MM.1S (cell line): Measurements from ENCODE around the gene TPD52L1.
"Not testable (repeated sequence)": the region's sequence is repeated elsewhere in the genome, so short reads cannot be mapped to it uniquely, and the experiment has no call there.

Source experiments
- DNase-seq: peaks from one replicate; pipeline ENCODE4 v3.0.0-alpha.2; 2015
- H2AFZ ChIP-seq: fragments of 300-600 bp; sonication (generic); 2 replicates; pipeline ENCODE4 v1.6.0; 2016; ENCODE audit warnings: antibody characterized with exemption, low read length
- H3F3A ChIP-seq: fragments of 300-600 bp; sonication (generic); 2 replicates; pipeline ENCODE4 v1.6.1; 2016; ENCODE audit warnings: mild to moderate bottlenecking, antibody characterized with exemption, low read length, moderate library complexity, mixed read lengths; ENCODE audit not compliant: insufficient read depth
- H3K27ac ChIP-seq: fragments of 300-600 bp; sonication (generic); 2 replicates; pipeline ENCODE4 v1.5.1; 2016; ENCODE audit warnings: mild to moderate bottlenecking, low read length
- H3K27me3 ChIP-seq: fragments of 300-600 bp; sonication (generic); replicated peaks from 2 replicates; pipeline ENCODE4 v1.6.0; 2016; ENCODE audit warnings: low read length; ENCODE audit not compliant: insufficient read depth
- H3K36me3 ChIP-seq: fragments of 300-600 bp; sonication (generic); replicated peaks from 2 replicates; pipeline ENCODE4 v1.6.1; 2016; ENCODE audit warnings: mild to moderate bottlenecking, low read length, mixed read lengths; ENCODE audit not compliant: insufficient read depth
- H3K4me1 ChIP-seq: fragments of 300-600 bp; sonication (generic); 2 replicates; pipeline ENCODE4 v1.6.1; 2016; ENCODE audit warnings: low read length, mixed read lengths
- H3K4me2 ChIP-seq: fragments of 300-600 bp; sonication (generic); 2 replicates; pipeline ENCODE4 v1.6.0; 2016; ENCODE audit warnings: low read depth, low read length
- H3K4me3 ChIP-seq: fragments of 300-600 bp; sonication (generic); 2 replicates; pipeline ENCODE4 v1.5.1; 2016; ENCODE audit warnings: low read length, mixed read lengths
- H3K79me2 ChIP-seq: fragments of 300-600 bp; sonication (generic); 2 replicates; pipeline ENCODE4 v1.6.1; 2016; ENCODE audit warnings: mixed run types, low read length, mixed read lengths
- H3K9ac ChIP-seq: fragments of 300-600 bp; sonication (generic); 2 replicates; pipeline ENCODE4 v1.6.1; 2016; ENCODE audit warnings: low read length, mixed read lengths
- H3K9me2 ChIP-seq: fragments of 300-600 bp; sonication (generic); replicated peaks from 2 replicates; pipeline ENCODE4 v1.6.1; 2016; ENCODE audit warnings: mild to moderate bottlenecking, low read length, mixed read lengths; ENCODE audit not compliant: insufficient read depth
- H3K9me3 ChIP-seq: fragments of 300-600 bp; sonication (generic); replicated peaks from 2 replicates; pipeline ENCODE4 v1.6.1; 2016; ENCODE audit warnings: mild to moderate bottlenecking, low read length, mixed read lengths; ENCODE audit not compliant: insufficient read depth
- H4K20me1 ChIP-seq: fragments of 300-600 bp; sonication (generic); 2 replicates; pipeline ENCODE4 v1.6.1; 2016; ENCODE audit warnings: mild to moderate bottlenecking, low read length, moderate library complexity, mixed read lengths; ENCODE audit not compliant: insufficient read depth
- CTCF ChIP-seq: fragments of 300-600 bp; sonication (generic); IDR thresholded peaks from 2 replicates; pipeline ENCODE4 v1.5.1; 2016; ENCODE audit warnings: antibody characterized with exemption, low read length, mixed read lengths
- EZH2 ChIP-seq: fragments of 300-600 bp; sonication (generic); optimal IDR thresholded peaks from 2 replicates; pipeline ENCODE3; 2017; ENCODE audit warnings: low read depth, mild to moderate bottlenecking, antibody characterized with exemption, low read length, mixed read lengths
- EZH2phosphoT487 ChIP-seq: fragments of 300-600 bp; sonication (generic); IDR thresholded peaks from 2 replicates; pipeline ENCODE4 v1.6.1; 2018; ENCODE audit warnings: antibody characterized with exemption, low read length

Gene TPD52L1

GRCh38 chr6:125156496-125156895, 2.9 kb downstream of the TPD52L1 start:
- no peak for DNase-seq
- no peak overlapping the region for H3K4me2 ChIP-seq

GRCh38 chr6:125157280-125157679, 3.7 kb downstream of the TPD52L1 start:
- no peak overlapping the region for H3K4me3 ChIP-seq
- H3K4me1 ChIP-seq = no peaks in the 10 kb centered on the region
- no peak overlapping the region for H3K27ac ChIP-seq
- H3K36me3 ChIP-seq = no peaks in the 10 kb centered on the region
- H3K79me2 ChIP-seq = no peaks in the 10 kb centered on the region
- H3K9me3 ChIP-seq = no peaks in the 10 kb centered on the region
- H3K4me2 ChIP-seq = no peak overlapping the region
- TF ChIP-seq EZH2 (no peak), EZH2phosphoT487 (no peak), CTCF (no peak)
- H4K20me1 ChIP-seq = no peaks in the 10 kb centered on the region
- no peaks in the 10 kb centered on the region for H3K27me3 ChIP-seq
- H3K9ac ChIP-seq = no peak overlapping the region
- H3K9me2 ChIP-seq = no peaks in the 10 kb centered on the region
- DNase-seq = no peak
- H2AFZ ChIP-seq = no peak overlapping the region
- H3F3A ChIP-seq = no peaks in the 10 kb centered on the region

More at GRCh38 chr6:125156496-125156895, 2.9 kb downstream of the TPD52L1 start:
- H3K79me2 ChIP-seq = no peaks in the 10 kb centered on the region
- H3K9ac ChIP-seq = no peak overlapping the region
- H3K36me3 ChIP-seq = no peaks in the 10 kb centered on the region
- H3K27ac ChIP-seq = no peak overlapping the region
- H3K4me1 ChIP-seq = no peaks in the 10 kb centered on the region
- no peak overlapping the region for H2AFZ ChIP-seq
- no peaks in the 10 kb centered on the region for H4K20me1 ChIP-seq
- TF ChIP-seq CTCF (no peak), EZH2 (no peak), EZH2phosphoT487 (no peak)
- H3K9me3 ChIP-seq = no peaks in the 10 kb centered on the region
- no peaks in the 10 kb centered on the region for H3K27me3 ChIP-seq
- no peaks in the 10 kb centered on the region for H3F3A ChIP-seq
- H3K4me3 ChIP-seq = no peak overlapping the region
- H3K9me2 ChIP-seq = no peaks in the 10 kb centered on the region

- Histone ChIP-seq H3F3A (no peaks in the 10 kb centered on the region), H2AFZ (no peak overlapping the region), H3K4me3 (no peak overlapping the region), H3K27me3 (no peaks in the 10 kb centered on the region), H4K20me1 (no peaks in the 10 kb centered on the region), H3K9ac (no peak overlapping the region), H3K4me2 (no peak overlapping the region), H3K4me1 (no peaks in the 10 kb centered on the region), H3K36me3 (no peaks in the 10 kb centered on the region), H3K79me2 (no peaks in the 10 kb centered on the region), H3K9me2 (no peaks in the 10 kb centered on the region), H3K27ac (no peak overlapping the region), H3K9me3 (no peaks in the 10 kb centered on the region)
- TF ChIP-seq EZH2 (no peak), CTCF (no peak), EZH2phosphoT487 (no peak)
- no peak for DNase-seq
Observed at GRCh38 chr6:125157725-125158124, 4.2 kb downstream of the TPD52L1 start.

- H3K4me1 ChIP-seq, H3K9ac ChIP-seq, H3K9me2 ChIP-seq, H3K79me2 ChIP-seq, H3K9me3 ChIP-seq, DNase-seq, H3K36me3 ChIP-seq, H4K20me1 ChIP-seq, H3K27ac ChIP-seq, H2AFZ ChIP-seq, H3K27me3 ChIP-seq, H3F3A ChIP-seq, H3K4me2 ChIP-seq, H3K4me3 ChIP-seq: not testable (repeated sequence)
Observed at GRCh38 chr6:125163339-125163738, 9.8 kb downstream of the TPD52L1 start.
